Cardiac fibroblast (primary cell): ENCODE measurements around the gene MRPL51.
"Not testable (repeated sequence)": the region's sequence is repeated elsewhere in the genome, so short reads cannot be mapped to it uniquely, and the experiment has no call there.

Experiments used
- DNase-seq, 2 donors: peaks; one replicate each; pipeline versions ENCODE4 v3.0.0 to v3.0.0-alpha.2; 2010; ENCODE audit warnings: low read depth in 2 of 2
- H3K4me3 ChIP-seq, 2 donors: replicated peaks in 1 of 2; 1 replicate in 1 of 2; 2 replicates in 1 of 2; pipeline ENCODE4 v1.5.1; 2011; ENCODE audit warnings: low read depth in 2 of 2, low read length in 2 of 2, mild to moderate bottlenecking in 2 of 2, moderate library complexity in 1 of 2
- CTCF ChIP-seq: IDR thresholded peaks from one replicate; pipeline ENCODE4 v1.5.1; 2011; ENCODE audit warnings: low read depth, mild to moderate bottlenecking, low read length, inconsistent platforms

Gene MRPL51

GRCh38 chr12:6489449-6489848 lies 3.6 kb downstream of the MRPL51 start:
- no peak for DNase-seq
- H3K4me3 ChIP-seq, result no peak overlapping the region
- TF ChIP-seq CTCF, result no peak

GRCh38 chr12:6488240-6488639 lies 4.8 kb downstream of the MRPL51 start:
- TF ChIP-seq CTCF, result no peak
- DNase-seq, result no peak
- H3K4me3 ChIP-seq, result no peak overlapping the region

GRCh38 chr12:6478416-6478815 lies 14.6 kb downstream of the MRPL51 start:
- TF ChIP-seq CTCF, result no peak
- DNase-seq, result no peak
- H3K4me3 ChIP-seq, result no peak overlapping the region

GRCh38 chr12:6477601-6478377 lies 15.3 kb downstream of the MRPL51 start:
- not testable (repeated sequence) for DNase-seq

GRCh38 chr12:6476489-6476888 lies 16.6 kb downstream of the MRPL51 start:
- H3K4me3 ChIP-seq, result no peak overlapping the region
- TF ChIP-seq CTCF, result no peak
- peak; percentile 53 to 67 for DNase-seq

More at GRCh38 chr12:6477601-6478377, 15.3 kb downstream of the MRPL51 start:
- H3K4me3 ChIP-seq, result not testable (repeated sequence)

- H3K4me3 ChIP-seq, DNase-seq: not testable (repeated sequence)
Observed at GRCh38 chr12:6475233-6475975, 17.7 kb downstream of the MRPL51 start.

- no peak for TF ChIP-seq CTCF
- DNase-seq, result no peak
- no peak overlapping the region for H3K4me3 ChIP-seq
Observed at GRCh38 chr12:6472491-6472890, 20.6 kb downstream of the MRPL51 start.

GRCh38 chr12:6471989-6472360 lies 21.1 kb downstream of the MRPL51 start:
- H3K4me3 ChIP-seq, result no peak overlapping the region
- peak; percentile 15 to 89 for DNase-seq
- no peak for TF ChIP-seq CTCF
